GM19463 (cell line): ENCODE data around the gene DHRS9.

Experiments used
- ATAC-seq: cut with Tn5 transposase; IDR thresholded peaks from one replicate; pipeline ENCODE4 v1.9.1; 2021; ENCODE audit warnings: mild to moderate bottlenecking, moderate library complexity; ENCODE audit not compliant: unreplicated experiment

DHRS9 gene

DNA sequence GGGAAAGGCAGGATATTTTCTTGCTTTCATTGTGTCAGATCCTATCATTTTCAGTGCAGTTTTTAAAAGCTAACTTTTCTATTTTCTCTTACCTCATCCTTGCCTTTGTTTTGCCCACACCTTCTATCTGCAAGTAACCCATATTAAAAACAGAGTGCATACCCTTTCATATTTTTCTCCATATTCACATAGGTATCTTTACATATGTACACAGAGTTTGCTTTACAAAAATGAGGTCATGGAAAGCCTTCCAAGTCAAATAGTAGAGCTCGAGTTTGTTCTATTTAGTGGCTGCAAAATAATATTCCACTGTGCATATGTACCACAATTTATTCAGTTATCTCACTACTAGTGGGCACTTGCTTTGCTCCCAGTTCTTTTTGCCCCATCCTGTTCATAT is 3.9 kb upstream of the DHRS9 start:
- ATAC-seq = no peak

- no peak for ATAC-seq
Observed at GRCh38 chr2:169065864-169066517, 3.4 kb upstream of the DHRS9 start.

DNA sequence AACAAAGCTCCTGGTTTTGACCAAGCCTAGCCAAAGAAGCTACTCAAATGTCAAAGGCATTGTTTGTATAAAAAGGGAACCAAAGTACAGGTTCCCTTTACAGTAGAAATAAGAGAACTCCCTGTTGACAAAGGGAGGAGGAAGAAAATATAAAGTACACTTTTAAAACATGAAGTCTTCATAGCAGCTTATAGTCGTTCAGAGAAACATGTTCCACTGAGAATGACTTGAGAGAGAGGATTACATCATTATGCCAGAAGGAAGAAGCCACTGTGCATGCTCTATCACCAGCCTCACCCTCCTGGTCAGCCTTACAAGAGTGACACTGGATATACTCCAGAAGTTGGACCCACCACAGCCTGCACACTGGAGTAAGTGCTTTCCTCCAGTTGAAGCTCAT is 2.5 kb upstream of the DHRS9 start:
- no peak for ATAC-seq

DNA sequence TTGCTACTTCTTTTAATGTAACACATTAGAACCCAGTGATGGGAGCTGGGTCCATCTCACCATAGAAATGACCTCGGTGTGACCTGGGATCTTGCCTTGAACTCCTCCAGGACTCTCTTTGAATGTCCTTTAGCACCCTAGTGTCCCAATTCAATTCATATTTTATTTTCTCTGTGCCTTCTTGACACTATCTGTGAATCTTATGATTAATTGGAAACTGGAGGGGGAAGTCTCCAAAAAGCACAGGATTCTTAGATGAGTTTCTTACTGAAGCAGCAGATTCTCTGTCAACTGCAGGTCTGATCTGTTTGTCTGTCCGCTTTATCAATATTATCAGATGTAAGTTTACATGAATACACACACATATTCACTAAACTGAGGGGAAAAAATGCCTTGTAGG is 470 bp downstream of the DHRS9 start:
- ATAC-seq = no peak

GRCh38 chr2:169071455-169071854 is 2.1 kb downstream of the DHRS9 start:
- ATAC-seq = no peak

GRCh38 chr2:169072163-169072925 is 3.0 kb downstream of the DHRS9 start:
- ATAC-seq = no peak

GRCh38 chr2:169073211-169073962 is 4.0 kb downstream of the DHRS9 start:
- ATAC-seq = no peak

DNA sequence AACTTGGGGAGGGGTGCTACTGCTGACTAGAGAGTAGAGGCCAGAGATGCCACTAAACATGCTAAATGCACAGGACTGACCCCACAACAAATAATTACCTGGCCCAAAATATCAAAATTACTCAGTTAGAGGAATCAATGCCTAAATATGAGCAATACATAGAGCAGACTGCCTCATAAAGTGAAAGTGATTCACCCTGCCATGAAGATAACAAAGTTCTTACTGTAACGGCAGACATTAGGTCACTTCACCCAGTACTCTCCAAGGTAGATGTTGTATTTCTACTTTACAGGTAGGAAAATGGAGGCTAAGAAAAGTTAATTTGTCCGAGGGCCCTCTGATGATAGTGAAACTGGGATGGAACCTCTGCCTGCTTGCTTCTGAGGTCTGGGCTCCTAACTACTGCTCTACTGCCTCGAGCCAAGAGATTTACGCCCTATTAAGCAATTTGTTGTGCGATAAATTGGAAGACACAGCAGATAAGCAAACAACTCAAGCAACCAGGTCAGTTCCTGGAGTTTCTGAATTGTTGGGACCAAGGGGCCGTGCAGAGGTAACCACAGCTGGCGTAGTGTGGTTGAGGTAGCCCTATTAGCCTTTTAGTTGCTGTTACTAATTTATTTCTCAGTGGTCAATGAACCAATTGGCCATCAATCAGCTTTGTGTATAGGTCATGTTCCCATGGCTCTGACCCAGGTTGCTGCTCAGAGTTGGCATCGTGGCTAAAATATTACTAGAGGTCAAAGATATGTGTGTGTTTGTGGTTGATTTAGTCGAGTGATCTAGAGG is 4.8 kb downstream of the DHRS9 start:
- ATAC-seq = no peak

- ATAC-seq = no peak
Observed at GRCh38 chr2:169077674-169078240, 8.4 kb downstream of the DHRS9 start.

DNA sequence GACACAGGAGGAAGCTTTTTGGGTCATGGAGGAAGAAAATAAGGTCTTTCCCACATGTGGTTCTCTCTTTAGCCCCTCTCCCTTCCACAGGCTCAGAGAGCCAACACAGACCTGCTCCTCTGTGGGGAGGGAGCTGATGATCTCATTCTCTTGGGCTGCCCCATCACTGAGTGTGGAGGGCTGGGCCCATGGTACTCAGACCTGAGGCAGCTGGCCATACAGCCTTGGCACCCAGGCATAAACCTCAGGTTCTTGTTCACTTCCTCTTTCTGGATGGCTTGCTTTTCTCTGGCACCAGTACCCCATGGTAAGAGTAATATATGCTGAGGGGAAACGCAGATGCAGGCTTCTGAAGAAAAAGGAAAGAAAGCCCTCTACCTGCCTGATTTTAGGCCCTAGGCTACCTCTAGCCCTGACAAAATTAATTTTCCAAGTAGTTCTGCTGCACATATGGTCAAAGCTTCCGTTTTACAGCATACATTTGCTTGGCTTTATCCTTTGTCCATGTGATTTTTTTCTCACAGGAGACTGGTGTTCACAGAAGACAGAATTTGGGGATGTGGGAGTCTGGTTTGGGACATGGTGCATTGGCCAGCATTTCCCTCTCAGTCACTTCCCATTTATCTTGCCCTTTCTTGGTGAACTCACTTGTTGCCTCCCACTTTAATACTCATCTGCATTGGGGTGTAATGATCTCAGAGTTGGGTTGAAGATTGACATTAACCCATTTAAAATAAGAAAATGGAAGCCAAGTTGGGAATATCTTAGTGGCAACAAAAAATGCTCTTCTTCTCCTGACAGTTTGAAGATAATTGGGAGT is 11.1 kb downstream of the DHRS9 start:
- ATAC-seq = peak; percentile 93

DNA sequence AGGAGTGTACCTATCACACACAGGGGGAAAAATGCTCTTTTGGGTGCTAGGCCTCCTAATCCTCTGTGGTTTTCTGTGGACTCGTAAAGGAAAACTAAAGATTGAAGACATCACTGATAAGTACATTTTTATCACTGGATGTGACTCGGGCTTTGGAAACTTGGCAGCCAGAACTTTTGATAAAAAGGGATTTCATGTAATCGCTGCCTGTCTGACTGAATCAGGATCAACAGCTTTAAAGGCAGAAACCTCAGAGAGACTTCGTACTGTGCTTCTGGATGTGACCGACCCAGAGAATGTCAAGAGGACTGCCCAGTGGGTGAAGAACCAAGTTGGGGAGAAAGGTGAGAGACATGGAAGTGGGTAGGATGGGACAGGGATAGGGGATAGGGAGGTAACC is 12.2 kb downstream of the DHRS9 start:
- no peak for ATAC-seq

- ATAC-seq = no peak
Observed at GRCh38 chr2:169082995-169083394, 13.6 kb downstream of the DHRS9 start.

DNA sequence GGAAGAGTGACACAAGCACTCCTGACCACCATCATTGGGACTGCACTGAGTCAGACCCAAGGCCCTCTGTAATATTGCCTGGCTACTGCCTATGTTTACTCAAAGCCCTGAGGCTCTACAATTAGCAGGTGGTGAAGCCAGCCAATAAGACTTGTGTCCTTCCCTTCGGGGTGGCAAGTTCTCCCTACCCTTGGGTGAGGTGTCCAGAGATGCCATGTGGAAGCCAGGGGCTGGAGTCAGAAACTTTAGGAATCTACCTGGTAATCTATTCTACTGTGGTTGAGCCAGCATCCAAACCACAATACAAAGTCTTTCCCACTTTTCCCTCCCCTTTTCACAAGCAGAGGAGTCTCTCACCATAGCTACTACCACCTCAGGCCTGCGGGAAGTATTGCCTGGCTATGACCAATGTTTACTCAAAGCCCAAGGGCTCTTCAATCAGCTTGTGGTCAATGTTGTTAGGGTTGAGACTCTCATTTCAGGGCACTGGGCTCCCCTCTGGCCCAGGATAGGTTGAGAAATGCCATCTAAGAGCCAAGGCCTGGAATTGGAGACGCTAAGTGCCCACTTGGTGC is 17.6 kb downstream of the DHRS9 start:
- ATAC-seq = no peak

DNA sequence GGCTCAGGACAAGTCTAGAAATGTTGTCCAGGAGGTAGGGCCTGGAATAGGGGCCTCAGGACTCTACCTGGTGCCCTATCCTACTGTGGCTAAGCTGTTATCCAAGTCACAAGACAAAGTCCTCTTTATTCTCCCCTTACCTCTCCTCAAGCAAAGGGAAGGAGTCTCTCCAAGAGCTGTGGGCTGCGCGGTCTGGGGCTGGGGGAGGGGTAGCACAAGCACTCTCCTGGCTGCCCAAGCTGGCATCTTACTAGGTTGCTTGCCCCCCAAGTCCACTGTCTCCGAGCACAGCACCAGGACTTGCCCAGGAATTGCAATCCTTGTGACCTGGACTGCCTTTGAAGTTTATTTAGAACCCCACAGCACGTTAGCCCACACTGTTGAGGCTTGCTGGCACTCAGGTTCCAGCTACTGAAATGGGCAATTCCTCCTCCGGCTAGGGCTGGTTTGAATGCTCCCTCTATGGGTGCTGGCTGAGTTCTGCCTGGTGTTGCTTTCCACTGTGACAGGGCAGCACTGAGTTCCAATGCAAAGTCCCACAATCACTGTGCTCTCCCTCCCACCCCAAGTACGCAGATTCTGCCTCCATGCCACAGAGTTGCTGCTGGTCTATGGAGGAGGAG is 18.5 kb downstream of the DHRS9 start:
- ATAC-seq = no peak

GRCh38 chr2:169089182-169089581 is 19.8 kb downstream of the DHRS9 start:
- no peak for ATAC-seq

- ATAC-seq = no peak
Observed at GRCh38 chr2:169090133-169090820, 20.9 kb downstream of the DHRS9 start.

GRCh38 chr2:169091256-169091655 is 21.9 kb downstream of the DHRS9 start:
- no peak for ATAC-seq

- ATAC-seq = no peak
Observed at GRCh38 chr2:169091761-169092519, 22.6 kb downstream of the DHRS9 start.
